GM18858 (cell line): ENCODE results near the gene MLNR.
A peak's percentile ranks its signal among the peaks of the same experiment; 100 is the strongest.

ENCODE experiments used
- ATAC-seq: cut with Tn5 transposase; IDR thresholded peaks from one replicate; pipeline ENCODE4 v1.9.1; 2021; ENCODE audit not compliant: unreplicated experiment

The MLNR gene

DNA sequence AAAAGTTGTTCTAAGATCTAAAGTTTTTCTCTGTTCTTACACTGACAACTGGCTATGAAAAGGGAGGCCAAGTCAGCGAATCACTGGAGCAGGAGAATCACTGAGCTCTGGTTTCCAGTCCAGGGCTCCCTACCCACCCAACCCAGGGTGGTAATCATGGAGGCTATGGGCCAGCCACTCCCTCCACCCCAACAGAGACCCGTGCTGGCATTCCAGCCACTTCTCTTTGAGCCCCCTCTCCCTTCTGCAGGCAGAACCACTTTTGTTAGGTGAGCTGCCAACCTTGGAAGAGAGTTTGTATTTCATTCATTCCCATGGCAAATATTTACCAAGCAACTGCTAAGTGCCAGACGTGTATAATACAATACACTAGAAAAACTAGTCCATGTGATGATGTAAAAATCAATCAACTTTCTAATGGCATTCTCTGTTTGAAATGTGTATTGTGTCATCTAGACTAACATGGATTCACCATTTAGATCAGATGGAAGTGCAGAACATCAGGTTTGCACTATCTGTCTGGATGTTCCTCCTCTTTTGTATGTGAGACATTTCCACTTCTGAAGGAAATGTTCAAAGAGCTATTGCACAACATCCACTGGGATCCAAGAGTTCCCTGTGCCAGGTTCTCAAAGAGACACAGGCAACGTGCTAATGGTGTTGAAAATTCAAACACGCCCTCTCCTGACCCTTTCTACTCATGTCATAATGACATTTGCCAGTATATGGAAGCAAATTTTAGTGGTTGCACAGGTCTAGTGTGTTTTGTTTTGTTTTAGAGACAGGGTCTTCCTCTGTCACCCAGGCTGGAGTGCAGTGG, 5.3 kb downstream of the MLNR start:
- no peak for ATAC-seq

DNA sequence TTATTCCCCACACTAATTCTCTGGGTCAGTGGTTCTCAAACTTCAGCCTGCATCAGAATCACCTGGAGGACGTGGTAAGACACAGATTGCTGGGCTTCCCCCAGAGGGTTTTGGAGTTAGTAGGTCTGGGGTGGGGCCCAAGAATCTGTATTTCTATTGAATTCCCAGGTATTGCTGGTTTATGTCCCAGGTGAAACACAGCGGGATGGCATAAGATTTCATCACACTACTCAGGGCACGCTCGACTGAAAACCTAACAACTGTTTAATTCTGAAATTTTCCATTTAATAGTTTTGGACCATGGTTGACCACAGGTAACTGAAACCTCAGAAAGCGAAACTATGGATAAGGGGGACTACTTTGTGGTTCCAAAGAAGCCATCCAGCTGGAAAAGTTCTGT, 6.5 kb downstream of the MLNR start:
- ATAC-seq: no peak

DNA sequence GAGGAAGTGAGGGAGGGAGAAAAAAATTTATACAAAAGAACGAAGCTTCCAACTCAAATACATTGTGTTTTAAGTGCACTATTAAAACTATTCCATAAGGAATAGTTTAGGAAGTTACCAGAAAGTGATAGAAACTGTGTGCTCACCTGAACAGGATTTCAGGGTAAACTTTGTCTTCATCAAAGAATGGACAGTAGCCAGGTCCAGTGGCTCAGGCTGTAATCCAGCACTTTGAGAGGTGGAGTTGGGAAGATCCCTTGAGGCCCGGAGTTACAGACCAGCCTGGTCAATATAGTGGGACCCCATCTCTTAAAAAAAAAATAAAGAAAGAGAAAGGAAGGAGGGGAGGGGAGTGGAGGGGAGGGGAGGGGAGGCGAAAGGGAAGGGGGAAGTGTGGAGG, 14.6 kb downstream of the MLNR start:
- no peak for ATAC-seq

DNA sequence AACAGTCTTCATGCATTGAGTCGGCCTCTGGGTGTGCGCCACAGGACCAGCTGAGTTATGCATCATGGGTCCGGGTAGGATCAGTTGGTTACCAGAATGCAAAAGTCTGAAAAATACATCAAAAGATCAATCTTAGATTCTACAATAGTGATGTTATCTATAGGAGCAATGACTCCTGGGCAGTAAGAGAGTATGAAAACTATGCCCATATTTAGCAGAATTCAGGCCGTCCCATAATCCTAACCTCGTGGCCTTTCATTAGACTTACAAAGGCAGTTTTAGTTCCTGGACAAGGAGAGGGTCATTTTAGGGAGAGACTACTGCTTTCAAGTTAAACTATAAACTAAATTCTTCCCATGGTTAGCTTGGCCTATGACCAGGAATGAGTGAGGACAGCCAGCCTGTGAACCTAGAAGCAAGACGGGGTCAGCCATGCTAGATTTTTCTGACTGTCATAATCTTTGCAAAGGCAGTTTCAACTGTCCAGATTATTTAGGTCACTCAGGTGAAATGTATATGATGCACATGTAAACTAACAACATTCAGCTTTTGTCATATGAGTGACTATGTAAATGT, 15.8 kb downstream of the MLNR start:
- ATAC-seq: no peak

DNA sequence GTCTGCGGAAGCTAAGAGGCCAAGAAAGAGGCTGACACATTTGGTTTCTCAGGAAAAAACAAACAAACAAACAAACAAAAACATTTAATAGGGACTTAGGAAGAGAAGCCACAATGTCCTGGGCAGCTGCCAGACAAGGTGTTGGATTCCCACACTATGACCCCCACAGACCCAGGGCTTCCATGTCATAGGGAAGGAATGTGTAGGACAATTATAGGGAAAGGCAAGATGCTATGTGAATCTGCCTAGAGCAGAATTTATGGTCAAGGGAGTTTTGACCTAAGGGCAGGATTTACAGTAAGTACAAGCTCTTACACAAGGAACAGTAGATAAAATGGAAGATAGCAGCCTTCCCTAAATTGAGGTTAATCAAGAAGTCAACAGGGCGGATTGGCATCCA, 18.5 kb downstream of the MLNR start:
- ATAC-seq: no peak

DNA sequence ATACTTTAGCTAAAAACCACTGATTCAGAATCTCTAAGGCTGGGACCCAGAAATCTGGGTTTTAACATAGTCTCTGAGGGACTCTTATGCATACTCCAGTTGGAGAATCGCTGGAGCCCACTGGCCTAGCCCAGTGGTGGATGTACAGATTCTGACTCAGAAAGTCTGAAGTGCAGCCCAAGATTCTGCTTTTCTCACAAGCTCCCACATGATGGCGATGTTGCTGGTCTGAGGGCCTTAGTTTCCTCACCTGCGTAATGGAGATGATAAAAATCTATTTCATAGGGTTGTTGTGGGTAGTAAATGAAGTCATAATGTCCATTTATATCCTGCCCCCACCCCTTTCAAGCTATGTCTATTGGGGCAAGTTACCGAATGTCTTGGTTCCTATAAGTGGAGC, 19.9 kb downstream of the MLNR start:
- no peak for ATAC-seq

DNA sequence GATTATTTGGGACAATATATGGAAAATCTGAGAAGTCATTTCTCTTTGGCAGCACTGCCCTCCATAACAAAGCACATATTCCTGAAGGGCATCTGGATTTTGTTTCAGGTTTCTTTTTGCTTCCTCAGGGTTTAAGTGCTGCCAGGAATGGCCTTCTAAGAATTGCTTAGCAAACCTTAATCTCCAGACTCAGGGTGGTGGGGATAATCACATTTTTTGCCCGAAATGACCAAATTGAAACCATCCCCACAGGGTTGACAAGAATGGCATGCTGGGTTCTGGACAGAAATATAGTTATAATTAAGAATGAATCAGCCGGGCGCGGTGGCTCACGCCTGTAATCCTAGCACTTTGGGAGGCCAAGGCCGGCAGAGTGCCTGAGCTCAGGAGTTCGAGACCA, 21.2 kb downstream of the MLNR start:
- no peak for ATAC-seq

DNA sequence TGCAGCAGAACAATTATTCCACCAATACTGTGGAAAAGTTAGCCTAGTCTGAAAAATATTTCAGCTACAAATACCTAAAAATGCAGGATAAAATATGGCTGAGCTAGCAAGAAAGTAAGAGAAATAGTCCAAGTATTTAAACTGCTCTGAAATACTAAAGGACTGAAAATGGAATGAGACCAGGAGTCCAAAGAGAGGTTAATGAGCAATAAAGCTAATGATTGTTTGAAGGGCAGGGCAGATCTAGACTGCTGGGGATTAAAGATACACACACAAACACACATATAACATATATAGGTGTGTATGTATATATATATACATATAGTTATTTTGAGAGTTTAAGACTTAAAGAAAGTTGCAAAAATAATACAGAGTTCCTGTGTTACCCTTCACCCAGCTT, 25.0 kb downstream of the MLNR start:
- ATAC-seq: no peak

DNA sequence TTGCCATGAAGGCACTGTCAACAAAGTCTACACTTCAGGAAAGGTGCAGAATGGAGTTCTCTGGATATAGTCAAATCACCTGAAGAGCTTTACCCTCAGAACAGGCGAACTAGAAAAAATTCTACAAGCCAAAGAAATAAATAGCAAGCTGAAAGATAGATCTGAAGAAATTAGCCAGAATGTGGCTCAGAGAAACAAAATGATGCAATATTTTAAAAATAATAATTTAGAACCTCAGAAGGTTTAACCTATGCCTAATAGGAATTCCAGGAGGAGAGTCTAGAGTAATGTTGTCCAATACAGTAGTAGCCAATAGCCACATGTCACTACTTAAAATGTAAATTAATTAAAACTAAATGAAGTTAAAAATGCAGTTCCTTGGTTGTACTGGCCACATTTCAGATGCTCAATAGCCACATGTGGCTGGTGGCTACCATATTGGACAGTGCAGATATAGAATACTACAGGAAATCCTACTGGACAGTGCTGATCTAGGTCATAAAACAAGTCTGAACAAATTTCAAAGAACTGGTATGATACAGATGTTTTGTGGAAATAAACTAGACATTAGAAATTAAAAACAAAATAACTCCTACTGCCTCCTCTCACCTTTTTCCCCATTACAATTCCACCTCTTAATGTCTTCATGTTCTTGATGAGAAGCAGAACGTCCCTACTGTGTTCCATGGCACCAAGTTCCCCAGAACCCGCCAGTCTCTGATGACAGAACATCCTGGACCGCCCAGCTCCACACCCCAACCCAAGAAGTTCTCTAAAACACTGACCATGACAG, 26.9 kb downstream of the MLNR start:
- ATAC-seq: peak; percentile 24

DNA sequence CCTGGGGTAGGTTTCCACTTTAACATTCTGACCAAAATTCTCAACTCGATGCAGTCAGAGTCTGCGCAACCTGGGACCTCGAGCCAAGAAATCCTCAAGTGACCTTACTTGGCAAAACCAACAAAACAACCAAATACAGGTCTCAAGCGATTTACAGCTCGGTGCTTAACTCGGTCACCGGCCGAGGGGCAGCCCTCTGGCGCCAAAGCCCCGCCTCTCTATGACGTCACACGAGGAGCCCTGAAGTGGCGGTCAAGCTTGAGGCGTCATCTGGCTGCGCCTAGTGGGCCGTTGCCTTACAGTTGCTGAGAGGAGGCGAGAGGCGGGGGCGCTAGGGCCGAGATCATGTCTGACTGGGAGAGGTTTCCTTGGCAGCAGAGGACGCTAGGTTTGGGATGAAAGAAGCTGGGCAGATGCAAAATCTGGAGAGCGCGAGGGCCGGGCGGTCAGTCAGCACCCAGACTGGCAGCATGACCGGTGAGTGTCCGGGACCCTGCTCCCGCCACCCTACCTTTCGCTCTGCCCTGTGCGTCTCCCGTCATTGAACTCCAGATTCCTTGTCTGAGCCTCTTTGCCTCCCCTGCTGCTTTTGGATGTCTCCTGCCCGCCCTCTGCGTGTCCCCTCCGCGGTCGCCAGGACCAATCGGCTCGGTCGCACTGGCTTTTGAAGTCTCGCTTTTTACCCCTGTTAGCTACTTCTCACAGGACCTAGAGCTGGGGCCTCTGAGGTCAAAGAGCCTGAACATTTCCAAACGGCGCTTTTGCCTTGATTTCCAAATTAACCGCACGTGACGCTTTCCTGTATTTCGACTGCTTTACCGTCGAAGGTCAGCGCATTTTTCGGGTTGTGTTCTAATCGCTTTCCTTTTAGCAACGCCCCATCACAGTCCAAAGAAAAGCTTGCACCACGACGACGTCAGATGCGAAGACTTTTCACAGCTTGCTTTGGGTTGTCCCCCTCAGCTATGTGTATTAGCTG, 27.8 kb downstream of the MLNR start, which contains the start of gene CDADC1:
Gene CDADC1 (plus strand): TSS at position 283 of the 979 bp plus-strand sequence. CDS start 113 bp downstream, at position 396.
- peak; percentile 93 for ATAC-seq

DNA sequence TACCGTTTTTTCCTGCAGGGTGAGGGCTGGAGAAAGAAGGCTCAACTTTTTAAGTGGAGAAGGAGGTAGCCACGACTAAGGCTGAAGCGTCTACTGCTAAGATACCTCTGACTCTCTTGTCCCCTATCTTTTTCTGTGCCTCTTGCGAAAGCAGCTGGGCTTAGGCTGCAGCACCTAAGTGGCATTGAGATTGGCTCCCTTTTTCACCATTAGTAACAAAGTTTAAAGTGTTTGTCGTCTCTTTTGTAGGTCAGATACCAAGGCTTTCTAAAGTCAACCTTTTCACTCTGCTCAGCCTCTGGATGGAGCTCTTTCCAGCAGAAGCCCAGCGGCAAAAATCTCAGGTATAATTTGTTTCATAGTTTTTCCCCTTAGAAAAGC, 28.5 kb downstream of the MLNR start:
- ATAC-seq: no peak

DNA sequence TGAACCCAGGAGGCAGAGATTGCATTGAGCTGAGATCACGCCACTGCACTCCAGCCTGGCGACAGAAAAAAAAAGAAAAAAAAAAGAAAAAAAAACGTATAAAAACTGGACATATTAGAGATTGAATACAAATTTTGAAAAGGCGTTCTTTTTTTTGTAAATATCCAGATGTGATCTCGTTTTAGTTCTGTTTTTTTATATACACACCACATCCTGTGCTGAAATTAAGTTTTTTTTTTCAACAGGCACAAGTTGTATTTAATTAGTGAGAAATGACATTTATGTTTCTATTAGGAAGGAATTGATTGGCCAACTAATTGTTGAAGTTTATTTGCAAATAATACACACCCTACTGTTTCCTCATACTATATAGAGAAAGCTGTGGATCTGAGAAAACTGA, 31.2 kb downstream of the MLNR start:
- ATAC-seq: no peak

DNA sequence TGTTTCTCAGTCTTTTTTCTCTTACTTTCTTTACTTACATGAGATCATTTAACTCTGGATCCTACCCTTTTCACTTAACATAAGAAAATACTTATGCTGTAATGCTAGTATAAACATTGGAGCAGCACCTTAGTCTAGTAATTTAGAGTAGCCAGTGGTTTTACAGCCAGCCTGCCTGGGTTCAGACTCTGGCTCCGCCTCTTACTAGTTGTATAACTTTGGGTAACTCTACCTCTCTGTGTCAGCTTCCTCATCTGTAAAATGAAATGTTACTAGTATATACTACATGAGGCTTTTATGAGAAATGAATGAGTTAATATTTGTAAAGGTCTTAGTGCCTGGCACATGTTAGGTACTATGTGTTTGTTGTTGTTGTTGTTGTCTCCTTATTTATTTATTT, 33.2 kb downstream of the MLNR start:
- ATAC-seq: no peak

DNA sequence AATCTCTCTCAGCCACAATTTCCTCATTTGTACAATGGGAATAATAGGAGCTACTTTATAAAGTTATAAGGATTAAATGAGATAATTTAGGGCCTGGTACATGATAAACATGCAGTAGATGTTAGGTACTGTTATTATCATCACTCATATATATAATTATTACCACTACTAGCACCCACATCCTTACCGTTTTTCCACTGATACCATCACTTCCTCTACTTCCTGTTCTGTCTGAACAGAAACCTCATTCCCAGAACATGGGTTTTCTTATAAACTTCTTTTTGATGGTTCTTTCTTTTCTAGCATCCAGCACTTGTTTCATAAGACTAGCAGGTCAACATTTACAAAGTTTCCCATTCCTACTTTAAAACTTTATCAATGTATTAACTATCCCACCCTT, 33.9 kb downstream of the MLNR start:
- ATAC-seq: no peak

DNA sequence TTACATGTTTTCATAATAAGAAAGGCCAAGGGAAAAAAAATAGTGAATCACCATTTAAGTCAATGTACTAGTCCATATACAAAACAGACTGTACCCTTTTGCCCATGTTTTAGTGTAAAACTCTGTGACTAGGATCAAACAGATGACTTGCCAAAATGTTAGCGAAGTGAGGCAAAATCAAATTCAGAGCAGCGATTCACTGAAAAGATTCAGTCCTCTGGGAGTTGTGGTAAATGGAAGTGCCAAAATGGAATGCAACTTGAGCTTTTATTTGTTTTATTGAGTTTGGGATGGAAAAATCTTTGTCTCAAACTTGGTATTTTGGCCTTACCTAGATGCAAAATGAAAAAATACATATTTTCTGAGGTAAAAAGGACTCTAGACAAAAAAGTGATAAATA, 36.7 kb downstream of the MLNR start:
- no peak for ATAC-seq

DNA sequence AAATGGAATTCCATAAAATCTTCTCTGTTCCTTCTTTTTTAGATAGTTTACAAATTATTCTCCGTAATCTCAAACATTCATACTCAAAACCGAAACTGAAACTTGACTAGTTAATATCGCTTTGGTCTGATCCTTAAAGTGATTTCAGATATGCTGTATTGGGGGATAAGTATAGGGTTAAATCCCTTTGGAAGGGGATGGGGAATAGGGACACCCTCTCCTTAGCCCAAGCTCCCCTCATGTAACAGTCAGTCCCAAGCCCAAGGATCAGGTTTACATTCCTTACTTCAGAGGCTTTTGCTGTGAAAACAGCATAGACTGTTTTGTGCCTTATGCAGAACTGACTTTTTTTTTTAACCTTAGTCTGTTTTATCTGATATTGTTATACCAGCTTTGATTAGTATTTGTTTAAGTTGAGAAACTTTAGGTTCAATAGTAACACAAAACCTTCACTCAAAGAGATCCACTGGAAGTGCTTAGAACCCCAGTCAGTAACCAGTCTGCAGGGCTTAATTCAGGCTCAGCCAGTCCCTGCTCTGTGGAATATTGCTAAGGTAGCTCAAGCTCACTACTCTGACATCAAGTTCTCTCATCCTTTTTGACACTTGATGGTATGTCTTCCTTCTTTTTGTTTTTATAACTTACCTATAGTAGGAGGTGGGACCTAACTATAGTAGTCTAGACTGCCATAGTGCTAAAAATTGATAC, 38.1 kb downstream of the MLNR start:
- no peak for ATAC-seq

DNA sequence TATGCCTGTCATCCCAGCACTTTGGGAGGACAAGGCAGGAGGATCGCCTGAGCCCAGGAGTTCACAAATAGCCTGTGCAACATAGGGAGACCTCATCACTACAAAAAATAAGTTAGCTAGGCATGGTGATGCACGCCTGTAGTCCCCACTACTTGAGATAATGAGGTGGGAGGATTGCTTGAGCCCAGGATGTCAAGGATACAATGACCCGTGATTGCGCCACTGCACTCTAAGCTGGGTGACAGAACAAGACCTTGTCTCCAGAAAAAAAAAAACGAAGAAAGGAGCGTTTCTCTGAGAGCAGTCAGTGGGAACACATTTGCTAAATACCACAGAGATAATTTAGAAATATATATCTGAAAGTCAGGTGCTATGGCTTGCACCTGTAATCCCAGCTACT, 39.4 kb downstream of the MLNR start:
- no peak for ATAC-seq

DNA sequence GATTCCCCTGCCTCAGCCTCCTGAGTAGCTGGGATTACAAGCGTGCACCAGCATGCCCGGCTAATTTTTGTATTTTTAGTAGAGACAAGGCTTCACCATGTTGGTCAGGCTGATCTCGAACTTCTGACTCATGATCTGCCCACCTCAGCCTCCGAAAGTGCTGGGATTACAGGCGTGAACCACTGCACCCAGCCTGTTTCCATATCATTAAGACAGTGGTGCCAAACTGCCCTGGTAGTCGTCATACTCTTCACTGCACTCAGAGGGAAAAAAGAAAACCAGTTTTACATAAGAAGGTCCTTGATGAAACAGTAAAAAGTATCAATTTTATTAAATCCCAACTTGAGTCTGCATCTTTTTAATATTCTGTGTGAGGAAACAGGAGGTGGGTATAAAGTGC, 42.5 kb downstream of the MLNR start:
- no peak for ATAC-seq

DNA sequence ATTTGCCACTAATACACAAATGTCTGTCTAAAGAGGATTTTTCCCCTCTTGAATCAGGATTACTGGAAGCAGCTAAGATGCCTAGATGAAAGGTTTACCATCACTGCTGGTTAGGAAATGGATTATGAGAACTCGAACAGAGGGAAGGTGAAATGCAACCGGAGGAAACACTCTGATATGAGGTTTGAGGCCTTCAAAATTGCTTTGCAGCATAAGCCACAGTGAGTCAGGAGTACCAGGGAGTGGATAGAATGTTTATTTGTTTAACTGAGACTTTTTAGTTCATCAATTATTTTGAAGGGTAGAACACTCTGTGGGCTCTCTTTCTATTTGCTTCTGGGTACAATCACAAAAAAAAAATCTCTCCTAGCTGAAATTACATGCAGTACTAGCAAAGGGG, 45.7 kb downstream of the MLNR start:
- ATAC-seq: no peak

DNA sequence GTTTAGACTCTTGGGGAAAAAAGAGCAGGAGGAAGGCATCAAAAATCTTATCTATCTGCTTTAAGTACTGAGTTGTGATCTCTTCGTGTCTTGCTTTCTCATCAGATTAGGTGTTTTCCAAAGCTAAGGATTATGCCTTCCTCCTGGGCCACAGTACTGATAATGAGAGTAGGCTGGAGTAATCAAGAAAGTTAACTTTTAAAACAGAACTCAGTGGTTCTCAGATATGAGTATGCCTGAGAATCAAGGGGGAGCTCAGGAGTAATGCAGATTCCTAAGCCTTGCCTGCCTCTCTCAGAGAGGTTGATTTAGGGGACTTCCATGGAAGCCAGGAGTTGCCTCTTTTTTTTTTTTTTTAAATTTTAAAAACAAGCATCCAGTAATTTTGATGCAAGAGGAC, 51.1 kb downstream of the MLNR start:
- ATAC-seq: no peak
